A549 (cell line): ENCODE results near the gene MAMLD1.

ENCODE experiments used
- CTCF ChIP-seq: fragments of >200 bp; sonication (Bioruptor Twin); formaldehyde crosslinking; IDR thresholded peaks from 3 replicates; pipeline ENCODE4 v1.5.1; 2016
- EP300 ChIP-seq, 2 experiments: fragments of >200 bp; sonication (Bioruptor Twin); formaldehyde crosslinking; IDR thresholded peaks; 2 replicates in 1 of 2; 3 replicates in 1 of 2; pipeline ENCODE4 v1.6.1; 2016 to 2017
- HDAC2 ChIP-seq: fragments of 200-600 bp; sonication (generic); IDR thresholded peaks from 2 replicates; pipeline ENCODE4 v1.6.1; 2016
- JUN ChIP-seq, 2 experiments: fragments of >200 bp; sonication (Bioruptor Twin); formaldehyde crosslinking; IDR thresholded peaks; 2 replicates in 1 of 2; 3 replicates in 1 of 2; pipeline ENCODE4 v1.6.1; 2016 to 2017
- JUNB ChIP-seq: fragments of >200 bp; sonication (Bioruptor Twin); formaldehyde crosslinking; IDR thresholded peaks from 2 replicates; pipeline ENCODE4 v1.6.1; 2016
- NPAS2 ChIP-seq: fragments of 250-450 bp; sonication (Bioruptor Pico); IDR thresholded peaks from 2 replicates; pipeline ENCODE4 v1.8.0; 2022; ENCODE audit warnings: mild to moderate bottlenecking, moderate library complexity, borderline replicate concordance
- POLR2A ChIP-seq: IDR thresholded peaks from 2 replicates; pipeline ENCODE4 v1.6.1; 2012; ENCODE audit warnings: mild to moderate bottlenecking, low read length
- RAD21 ChIP-seq, 2 experiments: fragments of >200 bp in 1 of 2; sonication (Bioruptor Twin) in 1 of 2; formaldehyde crosslinking in 1 of 2; IDR thresholded peaks in 1 of 2; conservative IDR thresholded peaks in 1 of 2; 2 replicates in 1 of 2; 3 replicates in 1 of 2; pipeline ENCODE4 v1.6.1; 2012 to 2018; ENCODE audit warnings: inconsistent platforms in 1 of 2
- REST ChIP-seq: fragments of 200-600 bp; sonication (generic); IDR thresholded peaks from 2 replicates; pipeline ENCODE4 v1.6.1; 2016; ENCODE audit warnings: antibody characterized with exemption, mild to moderate bottlenecking, moderate library complexity
- RFX5 ChIP-seq: fragments of 450-650 bp; IDR thresholded peaks from 2 replicates; pipeline ENCODE4 v1.7.1; 2014; ENCODE audit warnings: antibody characterized with exemption, mild to moderate bottlenecking, moderate library complexity
- SREBF2 ChIP-seq: fragments of 450-650 bp; IDR thresholded peaks from 2 replicates; pipeline ENCODE4 v1.6.1; 2014; ENCODE audit warnings: mild to moderate bottlenecking, moderate library complexity
- USF2 ChIP-seq: fragments of 450-650 bp; IDR thresholded peaks from 2 replicates; pipeline ENCODE4 v1.6.1; 2014; ENCODE audit warnings: antibody characterized with exemption

GRCh38 chrX:150405006-150405405 lies 41.9 kb downstream of the MAMLD1 start:
- TF ChIP-seq EP300 (IDR thresholded peaks at IDR 0.05) (no peak), CTCF (no peak), USF2 (no peak), RFX5 (no peak), JUNB (no peak), REST (no peak), RAD21 (conservative IDR thresholded peaks at IDR 0.05 in 1 of 2, IDR thresholded peaks at IDR 0.05 in 1 of 2) (no peak), NPAS2 (CRISPR knock-in tag) (no peak), SREBF2 (no peak), POLR2A (no peak), JUN (IDR thresholded peaks at IDR 0.05) (no peak), HDAC2 (no peak)
